ENCODE results near the gene CD1D.
"Not testable (repeated sequence)": the region's sequence is repeated elsewhere in the genome, so short reads cannot be mapped to it uniquely, and the experiment has no call there.

The CD1D gene

DNA sequence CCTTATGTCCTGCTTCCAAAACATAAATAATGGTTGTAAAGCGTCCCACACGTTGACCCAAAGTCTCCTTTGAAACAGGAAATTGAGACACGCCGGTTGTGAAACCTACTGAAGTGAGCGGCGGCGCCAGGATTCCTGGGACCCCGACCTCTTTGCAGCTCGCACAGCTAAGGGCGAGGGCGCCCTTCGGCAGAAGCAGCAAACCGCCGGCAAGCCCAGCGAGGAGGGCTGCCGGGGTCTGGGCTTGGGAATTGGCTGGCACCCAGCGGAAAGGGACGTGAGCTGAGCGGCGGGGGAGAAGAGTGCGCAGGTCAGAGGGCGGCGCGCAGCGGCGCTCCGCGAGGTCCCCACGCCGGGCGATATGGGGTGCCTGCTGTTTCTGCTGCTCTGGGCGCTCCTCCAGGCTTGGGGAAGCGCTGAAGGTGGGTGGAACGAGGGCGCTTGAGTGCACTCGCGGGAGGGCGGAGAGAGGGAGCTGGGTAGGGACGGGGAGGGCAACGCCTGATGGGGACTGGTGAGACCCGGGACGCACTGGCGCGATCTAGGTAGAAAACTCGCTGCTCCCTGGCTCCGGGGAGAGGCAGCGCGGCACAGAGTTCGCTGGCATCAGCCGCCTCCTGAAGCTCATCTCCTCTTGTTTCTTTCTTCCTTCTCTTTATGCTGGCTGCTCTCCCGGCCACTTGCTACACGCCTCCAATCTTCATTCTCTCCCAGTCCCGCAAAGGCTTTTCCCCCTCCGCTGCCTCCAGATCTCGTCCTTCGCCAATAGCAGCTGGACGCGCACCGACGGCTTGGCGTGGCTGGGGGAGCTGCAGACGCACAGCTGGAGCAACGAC, at the start of gene CD1D:
CD1D (plus strand) TSS at position 155 of the 836 bp plus-strand sequence; CDS start at position 362, 207 bp downstream.
- DNase-seq (ENCODE audit: low read depth in 2 of 2), result no peak

- no peak for DNase-seq (ENCODE audit: low read depth in 2 of 2)
Measured at GRCh38 chr1:158131217-158131616, 49.5 kb upstream of the CD1D start.

GRCh38 chr1:158140764-158141192, 39.9 kb upstream of the CD1D start:
- DNase-seq (ENCODE audit: low read depth in 2 of 2), result no peak

DNA sequence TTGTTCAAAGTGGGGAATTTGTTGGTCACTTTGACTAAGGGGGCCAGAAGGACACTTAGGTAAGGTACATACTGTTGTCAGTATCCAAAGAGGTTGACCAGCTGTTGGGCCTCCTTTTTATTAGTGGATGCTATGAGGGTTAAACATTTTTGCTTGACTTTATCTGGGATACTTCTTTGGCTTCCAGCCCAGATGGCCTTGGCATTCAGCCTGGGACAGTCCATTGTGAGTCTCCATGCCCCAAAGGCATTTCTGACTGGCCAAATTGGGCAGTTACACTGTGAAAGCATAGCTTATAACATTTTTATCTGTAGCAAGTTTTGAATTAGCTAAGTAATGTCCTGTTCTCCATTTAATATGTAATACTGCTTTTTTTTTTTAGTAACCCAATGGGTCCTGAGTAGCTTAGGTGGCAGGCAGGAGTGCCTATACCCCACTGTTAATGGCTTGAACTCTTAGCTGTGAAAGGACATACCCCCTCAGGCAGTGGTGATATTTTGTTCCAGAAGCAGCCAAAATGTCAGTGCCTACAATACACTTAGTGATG, 35.4 kb upstream of the CD1D start:
- DNase-seq (ENCODE audit: low read depth in 2 of 2), result no peak

- DNase-seq (ENCODE audit: low read depth in 2 of 2), result no peak
Measured at GRCh38 chr1:158146165-158146564, 34.5 kb upstream of the CD1D start.

DNA sequence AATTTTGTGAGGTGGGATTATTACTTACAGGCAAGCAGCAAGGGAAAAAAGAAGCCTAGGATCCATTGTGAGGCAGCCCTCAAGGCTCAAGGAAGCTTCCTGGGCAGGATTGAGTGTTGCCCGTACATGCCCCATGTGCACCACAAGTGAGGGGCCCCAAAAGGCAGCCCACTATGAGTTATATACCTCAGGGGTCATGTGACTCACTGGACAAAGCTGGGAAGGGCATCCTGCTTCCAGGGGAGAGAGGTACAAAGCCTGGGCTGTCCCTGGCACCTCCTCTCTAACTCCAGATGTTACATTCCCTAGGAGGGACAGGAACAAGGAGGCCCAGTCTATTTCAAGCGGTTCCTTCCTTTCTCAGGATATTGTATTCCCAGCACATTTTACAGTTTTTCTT, 34.0 kb upstream of the CD1D start:
- DNase-seq (ENCODE audit: low read depth in 2 of 2), result no peak

DNA sequence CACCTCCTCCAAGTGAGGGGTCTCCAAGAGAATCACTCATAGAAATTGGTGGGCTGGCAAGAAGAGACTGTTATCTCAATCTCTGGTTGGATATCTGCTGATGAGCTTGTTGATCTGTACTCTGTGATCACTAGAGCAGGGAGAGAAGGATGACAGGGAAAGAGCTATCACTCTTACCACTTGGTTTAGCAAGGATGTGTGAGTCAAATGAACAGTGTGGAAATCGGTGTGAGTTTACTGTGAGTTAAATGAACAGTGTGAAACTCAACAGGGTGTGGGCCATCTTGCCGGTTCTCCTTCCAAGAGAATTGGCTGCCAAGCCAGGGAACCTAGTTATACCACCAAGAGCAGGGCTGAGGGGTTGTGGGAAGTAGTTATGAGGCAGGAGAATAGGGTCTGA, 33.3 kb upstream of the CD1D start:
- no peak for DNase-seq (ENCODE audit: low read depth in 2 of 2)

- DNase-seq (ENCODE audit: low read depth in 2 of 2), result no peak
Measured at GRCh38 chr1:158147869-158148268, 32.8 kb upstream of the CD1D start.

GRCh38 chr1:158148468-158148867, 32.2 kb upstream of the CD1D start:
- no peak for DNase-seq (ENCODE audit: low read depth in 2 of 2)

- DNase-seq (ENCODE audit: low read depth in 2 of 2), result no peak
Measured at GRCh38 chr1:158149175-158149574, 31.5 kb upstream of the CD1D start.

DNA sequence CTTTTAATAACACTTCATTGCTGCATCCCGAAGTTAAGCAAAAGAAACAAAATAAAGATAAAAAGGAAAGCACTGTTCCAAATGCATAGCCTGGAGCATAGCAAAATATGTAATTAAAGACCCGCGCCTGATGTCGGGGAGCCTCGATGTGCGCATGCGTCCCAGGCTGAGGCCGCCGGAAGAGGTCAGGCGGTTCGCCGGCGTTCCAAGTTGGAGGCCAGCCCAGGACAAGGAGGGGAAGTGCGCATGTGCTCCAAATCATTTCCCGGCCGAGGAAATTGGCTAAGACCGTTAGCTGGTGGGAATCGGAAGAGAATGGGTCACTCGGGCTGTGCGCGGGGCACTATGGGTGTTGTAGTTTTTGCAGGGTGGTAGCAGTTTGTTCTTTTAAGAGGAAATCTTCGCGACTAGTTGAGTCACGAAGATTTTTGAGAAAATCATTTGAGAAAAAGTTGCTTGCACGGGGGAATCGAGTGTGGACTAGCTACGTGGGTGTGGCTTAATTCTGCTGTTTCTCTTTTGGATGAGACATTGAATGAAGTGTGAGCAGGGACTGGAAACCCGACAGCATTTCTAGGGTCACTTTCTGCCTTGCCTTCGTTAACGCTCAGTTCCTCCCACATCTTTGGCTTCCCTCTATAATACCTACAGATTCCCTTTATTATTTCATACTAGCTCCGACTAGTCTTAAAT, 31.0 kb upstream of the CD1D start:
- DNase-seq (ENCODE audit: low read depth in 2 of 2), result peak; percentile 27 to 38

- no peak for DNase-seq (ENCODE audit: low read depth in 2 of 2)
Measured at GRCh38 chr1:158150523-158150922, 30.2 kb upstream of the CD1D start.

- no peak for DNase-seq (ENCODE audit: low read depth in 2 of 2)
Measured at GRCh38 chr1:158153179-158153578, 27.5 kb upstream of the CD1D start.

DNA sequence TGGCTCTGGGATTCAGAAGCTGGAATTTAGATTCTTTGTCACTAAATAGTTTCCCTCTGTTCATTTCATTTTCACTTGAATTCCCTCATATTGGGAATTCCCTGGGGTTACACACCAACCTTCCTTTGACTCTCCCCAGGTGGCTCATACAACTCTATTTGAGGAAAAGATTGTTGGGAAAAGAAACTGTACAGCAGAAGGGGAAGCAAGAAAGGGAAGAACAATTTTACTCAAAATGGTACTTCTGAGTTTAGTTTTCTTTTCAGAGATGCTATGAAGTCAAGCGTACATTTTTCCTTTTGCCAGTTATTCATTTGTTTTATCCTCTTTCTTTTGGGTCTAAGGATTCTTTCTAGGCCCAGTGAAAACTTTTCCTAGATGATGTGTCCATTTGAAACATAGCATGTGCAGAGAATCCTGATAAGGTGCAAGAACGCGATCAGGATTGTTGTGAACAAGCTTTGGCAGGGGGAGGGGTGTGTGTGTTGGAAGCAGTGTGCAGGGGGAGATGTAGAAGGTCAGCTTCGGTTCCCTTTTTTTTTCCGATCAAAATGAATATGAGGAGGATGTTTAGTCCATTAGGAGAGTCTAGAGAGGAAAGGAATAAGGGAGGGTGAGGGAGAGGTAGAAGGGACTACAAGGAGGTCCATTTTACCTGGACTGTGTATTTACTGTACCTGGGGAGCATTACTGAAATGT, 26.8 kb upstream of the CD1D start:
- no peak for DNase-seq (ENCODE audit: low read depth in 2 of 2)

- DNase-seq (ENCODE audit: low read depth in 2 of 2), result no peak
Measured at GRCh38 chr1:158154501-158154900, 26.2 kb upstream of the CD1D start.

DNA sequence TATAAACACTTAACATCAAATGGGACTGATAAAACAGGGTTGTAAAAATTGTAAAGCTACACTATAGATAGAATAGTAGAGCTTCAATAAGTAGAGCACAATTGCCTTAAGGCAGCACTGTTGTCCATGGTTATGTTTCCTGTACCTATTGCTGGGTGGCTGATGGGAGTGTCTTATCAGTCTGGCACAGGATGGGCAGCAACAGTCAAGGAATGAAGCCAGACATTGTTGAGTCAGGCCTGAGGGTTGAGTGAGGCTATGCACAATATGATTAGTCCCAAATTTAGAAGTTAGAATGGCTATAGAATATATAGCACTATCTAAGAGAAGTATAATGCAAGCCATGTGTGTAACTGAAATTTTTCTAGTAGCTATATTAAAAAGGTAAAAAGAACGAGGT, 25.0 kb upstream of the CD1D start:
- no peak for DNase-seq (ENCODE audit: low read depth in 2 of 2)

DNA sequence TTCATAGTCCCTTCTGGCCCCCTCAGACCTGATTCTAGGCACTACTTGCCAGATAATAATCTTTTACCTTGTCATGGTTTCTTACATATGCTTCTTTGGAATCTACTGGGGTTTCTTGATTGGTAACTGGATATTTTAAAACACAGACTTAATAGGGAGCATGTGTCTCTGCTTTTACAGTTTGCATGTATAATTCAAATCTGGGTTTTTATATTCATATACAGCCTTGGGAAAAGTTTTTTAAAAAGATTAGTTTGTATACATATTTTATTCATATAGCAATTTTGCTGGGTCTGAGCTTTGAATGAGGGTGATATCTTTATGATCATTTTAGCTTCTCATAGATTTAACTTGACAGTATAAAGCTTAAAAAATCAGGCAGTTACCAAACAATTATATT, 21.1 kb upstream of the CD1D start:
- DNase-seq (ENCODE audit: low read depth in 2 of 2), result no peak

GRCh38 chr1:158161446-158161845, 19.2 kb upstream of the CD1D start:
- DNase-seq (ENCODE audit: low read depth in 2 of 2), result no peak

DNA sequence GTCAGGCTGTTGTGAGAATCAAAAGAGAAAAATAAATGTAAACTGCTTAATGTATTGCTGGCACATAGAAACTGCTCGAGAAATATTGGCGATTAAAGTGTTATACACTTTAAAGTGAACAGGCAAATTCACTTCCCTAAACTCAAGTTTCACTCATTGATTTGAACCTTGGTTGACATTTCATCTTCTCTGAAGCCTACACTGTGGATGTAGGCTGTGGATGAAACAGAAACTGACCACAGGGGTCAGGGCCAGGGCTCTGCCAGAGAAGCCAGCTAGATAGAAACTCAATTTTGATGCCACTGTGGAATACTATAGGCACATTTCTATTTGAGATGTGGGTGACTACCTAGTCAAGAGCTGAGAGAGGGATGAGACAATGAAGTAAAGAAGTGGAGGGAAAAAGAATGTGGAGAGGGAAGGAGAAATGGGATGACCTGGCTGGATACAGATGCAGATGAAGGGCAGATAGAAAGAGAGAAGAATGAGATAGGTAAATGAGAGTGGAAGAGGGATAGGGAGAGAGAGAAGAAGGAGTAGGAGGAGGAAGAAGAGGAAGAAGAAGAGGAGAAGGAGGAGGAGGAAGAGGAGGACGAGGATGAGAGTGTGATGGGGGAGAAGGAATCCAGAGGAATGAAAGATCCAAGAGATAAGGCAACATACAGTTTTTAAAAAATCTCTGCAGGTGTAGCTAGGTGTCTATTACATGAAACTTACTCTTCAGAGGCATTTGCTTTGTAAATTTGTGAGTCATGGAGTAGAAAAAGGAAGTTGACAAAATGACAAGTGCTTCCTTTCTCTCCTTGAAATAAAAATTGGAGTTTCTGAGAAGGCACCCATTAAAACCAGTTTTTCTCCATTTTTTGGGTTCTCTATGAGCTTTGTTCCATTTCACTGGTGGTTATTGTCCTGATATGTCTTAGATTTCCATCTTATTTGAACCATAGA, 17.4 kb upstream of the CD1D start:
- DNase-seq (ENCODE audit: low read depth in 2 of 2), result no peak

GRCh38 chr1:158169105-158169504, 11.6 kb upstream of the CD1D start:
- DNase-seq (ENCODE audit: low read depth in 2 of 2), result no peak

GRCh38 chr1:158175915-158176314, 4.8 kb upstream of the CD1D start:
- DNase-seq (ENCODE audit: low read depth in 2 of 2), result not testable (repeated sequence)

Data from stimulated activated CD8-positive, alpha-beta memory T cell treated with anti-CD3 and anti-CD28 coated beads, Interleukin-15, amount 100 ng/mL, for 4 hours (primary cell).